NCI-H510A (cell line): ENCODE data around the gene WDFY3.
"Not testable (repeated sequence)": the region's sequence is repeated elsewhere in the genome, so short reads cannot be mapped to it uniquely, and the experiment has no call there.

ENCODE experiments used
- DNase-seq: peaks from one replicate; lab custom pipeline; 2025; lab: John Stamatoyannopoulos, UW

The WDFY3 gene

GRCh38 chr4:84718699-84719098 is 247.8 kb downstream of the WDFY3 start:
- DNase-seq = no peak

GRCh38 chr4:84710548-84710947 is 255.9 kb downstream of the WDFY3 start:
- no peak for DNase-seq

- no peak for DNase-seq
These were observed 257.9 kb downstream of the WDFY3 start for GRCh38 chr4:84708406-84709135.

GRCh38 chr4:84706286-84706685 is 260.2 kb downstream of the WDFY3 start:
- no peak for DNase-seq

GRCh38 chr4:84699001-84699671 is 267.4 kb downstream of the WDFY3 start:
- DNase-seq = no peak

- no peak for DNase-seq
These were observed 268.8 kb downstream of the WDFY3 start for GRCh38 chr4:84697615-84698201.

GRCh38 chr4:84697159-84697558 is 269.3 kb downstream of the WDFY3 start:
- DNase-seq = no peak

GRCh38 chr4:84691800-84692199 is 274.7 kb downstream of the WDFY3 start:
- no peak for DNase-seq

GRCh38 chr4:84691170-84691691 is 275.3 kb downstream of the WDFY3 start:
- no peak for DNase-seq

- DNase-seq = no peak
These were observed 276.0 kb downstream of the WDFY3 start for GRCh38 chr4:84690481-84690880.

GRCh38 chr4:84689197-84689596 is 277.3 kb downstream of the WDFY3 start:
- no peak for DNase-seq

- DNase-seq = no peak
These were observed 277.9 kb downstream of the WDFY3 start for GRCh38 chr4:84688605-84689004.

- no peak for DNase-seq
These were observed 281.4 kb downstream of the WDFY3 start for GRCh38 chr4:84685105-84685504.

- DNase-seq = no peak
These were observed 282.1 kb downstream of the WDFY3 start for GRCh38 chr4:84684361-84684760.

GRCh38 chr4:84683064-84683850 is 283.2 kb downstream of the WDFY3 start:
- DNase-seq = no peak

- DNase-seq = not testable (repeated sequence)
These were observed 283.8 kb downstream of the WDFY3 start for GRCh38 chr4:84682661-84683060.

GRCh38 chr4:84681486-84682274 is 284.8 kb downstream of the WDFY3 start:
- DNase-seq = no peak

GRCh38 chr4:84680956-84681355 is 285.5 kb downstream of the WDFY3 start:
- DNase-seq = no peak

- no peak for DNase-seq
These were observed 287.3 kb downstream of the WDFY3 start for GRCh38 chr4:84678976-84679744.

GRCh38 chr4:84677995-84678394 is 288.5 kb downstream of the WDFY3 start:
- no peak for DNase-seq

GRCh38 chr4:84677093-84677492 is 289.4 kb downstream of the WDFY3 start:
- no peak for DNase-seq
